Mesenchymal stem cell (in vitro differentiated cells and primary cell): ENCODE measurements around the gene TMEM126B. TPM values are rescaled to one million over a fixed set of nuclear protein-coding genes. Genes with fewer than 3 reads are reported as not detected.

Source experiments
- DNase-seq: peaks from one replicate; pipeline ENCODE4 v3.0.0-alpha.2; 2013
- H2AFZ ChIP-seq: one replicate; pipeline ENCODE4 v1.6.1; 2013; ENCODE audit warnings: low read depth, mild to moderate bottlenecking, control low read depth, inconsistent platforms, low read length, moderate library complexity
- H2AK5ac ChIP-seq: 2 replicates; pipeline ENCODE4 v1.6.1; 2013; ENCODE audit warnings: low read length, moderate library complexity, mild to moderate bottlenecking, inconsistent platforms; ENCODE audit not compliant: severe bottlenecking
- H2BK120ac ChIP-seq: one replicate; pipeline ENCODE4 v1.6.1; 2013; ENCODE audit warnings: low read depth, mild to moderate bottlenecking, inconsistent platforms, low read length, moderate library complexity
- H2BK12ac ChIP-seq, 2 experiments: one replicate each; pipeline ENCODE4 v1.6.1; 2013; ENCODE audit warnings: inconsistent platforms in 2 of 2, low read length in 2 of 2, mild to moderate bottlenecking in 2 of 2, moderate library complexity in 2 of 2, control low read depth in 1 of 2
- H2BK15ac ChIP-seq: one replicate; pipeline ENCODE4 v1.6.1; 2013; ENCODE audit warnings: mild to moderate bottlenecking, low read depth, inconsistent platforms; ENCODE audit not compliant: poor library complexity, severe bottlenecking
- H2BK5ac ChIP-seq: 2 replicates; pipeline ENCODE4 v1.6.1; 2013; ENCODE audit warnings: low read depth, mild to moderate bottlenecking, low read length, control low read depth, inconsistent platforms; ENCODE audit not compliant: poor library complexity, severe bottlenecking
- H3K14ac ChIP-seq, 2 experiments: one replicate each; pipeline ENCODE4 v1.6.1; 2013; ENCODE audit warnings: inconsistent platforms in 2 of 2, low read length in 2 of 2, control low read depth in 1 of 2, mild to moderate bottlenecking in 1 of 2, moderate library complexity in 1 of 2
- H3K18ac ChIP-seq, 2 experiments: one replicate each; pipeline ENCODE4 v1.6.1; 2013; ENCODE audit warnings: inconsistent platforms in 2 of 2, low read length in 2 of 2, control low read depth in 1 of 2, low read depth in 1 of 2, mild to moderate bottlenecking in 1 of 2
- H3K23ac ChIP-seq, 2 experiments: one replicate each; pipeline ENCODE4 v1.6.1; 2013; ENCODE audit warnings: inconsistent platforms in 2 of 2, low read length in 2 of 2, mild to moderate bottlenecking in 2 of 2, moderate library complexity in 2 of 2, control low read depth in 1 of 2
- H3K27ac ChIP-seq: 2 replicates; pipeline ENCODE4 v1.5.1; 2013; ENCODE audit warnings: mild to moderate bottlenecking, moderate library complexity, low read length, control low read depth, inconsistent platforms; ENCODE audit not compliant: poor library complexity, severe bottlenecking
- H3K27me3 ChIP-seq, 2 experiments: 2 replicates each; pipeline versions ENCODE4 v1.6.1 to v1.7.0; 2013; ENCODE audit warnings: low read length in 2 of 2, mild to moderate bottlenecking in 2 of 2, moderate library complexity in 2 of 2, control low read depth in 1 of 2, inconsistent platforms in 1 of 2; ENCODE audit not compliant: control insufficient read depth in 1 of 2, insufficient read depth in 1 of 2
- H3K36me3 ChIP-seq, 2 experiments: 2 replicates each; pipeline versions ENCODE4 v1.6.1 to v1.7.0; 2013; ENCODE audit warnings: low read length in 2 of 2, control low read depth in 1 of 2, inconsistent platforms in 1 of 2, low read depth in 1 of 2, mild to moderate bottlenecking in 1 of 2; ENCODE audit not compliant: insufficient read depth in 2 of 2, control insufficient read depth in 1 of 2
- H3K4ac ChIP-seq, 2 experiments: one replicate each; pipeline ENCODE4 v1.6.1; 2013; ENCODE audit warnings: inconsistent platforms in 2 of 2, low read length in 2 of 2, mild to moderate bottlenecking in 2 of 2, moderate library complexity in 2 of 2, control low read depth in 1 of 2, low read depth in 1 of 2
- H3K4me1 ChIP-seq: 2 replicates; pipeline ENCODE4 v1.6.1; 2013; ENCODE audit warnings: low read depth, low read length, control low read depth; ENCODE audit not compliant: control insufficient read depth, insufficient read depth
- H3K4me2 ChIP-seq: 2 replicates; pipeline ENCODE4 v1.6.1; 2013; ENCODE audit warnings: low read length, mild to moderate bottlenecking, inconsistent platforms; ENCODE audit not compliant: poor library complexity, severe bottlenecking
- H3K4me3 ChIP-seq, 2 experiments: 2 replicates each; pipeline versions ENCODE4 v1.5.1 to v1.7.0; 2013; ENCODE audit warnings: low read length in 2 of 2, mild to moderate bottlenecking in 2 of 2, control low read depth in 1 of 2, low read depth in 1 of 2; ENCODE audit not compliant: insufficient read depth in 1 of 2
- H3K79me1 ChIP-seq: replicated peaks from 2 replicates; pipeline ENCODE4 v1.6.1; 2013; ENCODE audit warnings: mild to moderate bottlenecking, control low read depth, low read length, inconsistent platforms; ENCODE audit not compliant: poor library complexity, severe bottlenecking
- H3K9ac ChIP-seq: 2 replicates; pipeline ENCODE4 v1.7.0; 2013; ENCODE audit warnings: mild to moderate bottlenecking, low read length, moderate library complexity
- H3K9me3 ChIP-seq: 2 replicates; pipeline ENCODE4 v1.7.0; 2013; ENCODE audit warnings: mild to moderate bottlenecking, low read length; ENCODE audit not compliant: control insufficient read depth
- H4K8ac ChIP-seq: one replicate; pipeline ENCODE4 v1.6.1; 2013; ENCODE audit warnings: inconsistent platforms, mild to moderate bottlenecking, low read length, moderate library complexity
- H4K91ac ChIP-seq: one replicate; pipeline ENCODE4 v1.6.1; 2013; ENCODE audit warnings: mild to moderate bottlenecking, low read length, inconsistent platforms
- WGBS: methylation state at CpG from one replicate; pipeline ENCODE4 v1.1.7; 2013; ENCODE audit warnings: mixed read lengths; 5-methylcytosine and 5-hydroxymethylcytosine counted together
- polyA plus RNA-seq, 2 experiments: library from polyadenylated mRNA; stranded (reverse); fragments of 200-250 nt; gene quantifications; one replicate each; pipeline ENCODE4 v1.2.3, GENCODE V29; 2013

TMEM126B gene
- 60.1 TPM for polyA plus RNA-seq (2013, experiment 1 of 2)
- polyA plus RNA-seq (2013, experiment 2 of 2), result 59.6 TPM

DNA sequence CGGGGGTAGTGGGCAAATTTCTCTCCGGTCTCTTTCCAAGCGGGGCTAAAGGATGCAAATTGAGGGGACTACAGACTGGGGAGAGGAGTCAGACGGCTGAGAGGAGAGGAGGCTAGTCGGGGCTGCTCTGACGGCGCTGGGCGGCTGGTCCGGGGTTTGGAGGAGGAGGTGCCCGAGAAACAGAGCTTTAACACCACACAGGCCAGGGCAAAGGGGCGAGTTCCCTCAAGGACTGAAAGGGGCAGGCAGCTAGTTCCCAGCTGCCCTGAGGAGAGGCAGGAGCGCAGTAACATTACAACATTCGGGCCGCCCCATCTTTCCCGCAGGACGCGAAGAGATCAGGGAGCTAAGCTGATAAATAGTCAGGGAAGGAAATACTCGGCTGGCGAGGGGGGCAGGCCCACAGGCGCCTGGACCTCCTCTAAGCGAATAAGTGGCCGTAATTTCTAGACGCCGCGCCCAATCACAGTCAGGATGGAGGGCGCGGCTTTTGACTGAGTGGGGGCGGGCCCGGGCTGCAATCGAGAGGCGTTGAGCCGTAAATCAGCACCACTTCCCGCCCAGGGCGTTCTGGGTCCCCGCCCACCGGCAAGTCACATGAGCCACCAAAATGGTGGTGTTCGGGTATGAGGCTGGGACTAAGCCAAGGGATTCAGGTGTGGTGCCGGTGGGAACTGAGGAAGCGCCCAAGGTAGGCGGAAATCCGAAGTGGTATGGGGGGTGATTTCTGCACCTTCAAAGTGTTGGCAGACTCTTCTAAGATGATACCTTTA, at the start of gene TMEM126B:
TMEM126B (plus strand) TSS at position 596 of the 773 bp plus-strand sequence; CDS start at position 611, 15 bp downstream.
- Histone ChIP-seq H3K27me3 (no peaks in the 10 kb centered on the region), H2BK15ac (peak within 1 kb of the TSS; percentile 56), H3K18ac (peak within 1 kb of the TSS; percentile 72 to 86), H3K4me1 (no peaks in the 10 kb centered on the region), H3K27ac (peak within 1 kb of the TSS; percentile 83), H2AFZ (peak within 1 kb of the TSS; percentile 69), H2BK5ac (no peak within 1 kb of the TSS), H4K91ac (peak within 1 kb of the TSS; percentile 65), H3K9ac (peak within 1 kb of the TSS; percentile 95), H2BK120ac (no peak within 1 kb of the TSS), H4K8ac (peak within 1 kb of the TSS; percentile 76), H2AK5ac (no peak within 1 kb of the TSS), H3K4me2 (peak within 1 kb of the TSS; percentile 82), H2BK12ac (peak within 1 kb of the TSS in 1 of 2 experiments; percentile 27), H3K9me3 (no peaks in the 10 kb centered on the region), H3K36me3 (peaks cover 2 to 15% of the 10 kb centered on the region in 2 experiments), H3K23ac (no peak within 1 kb of the TSS), H3K14ac (peak within 1 kb of the TSS in 1 of 2 experiments; percentile 41), H3K4ac (peak within 1 kb of the TSS in 1 of 2 experiments; percentile 80), H3K79me1 (peaks cover 6% of the 10 kb centered on the region), H3K4me3 (peak within 1 kb of the TSS; percentile 64 to 95)
- peak; percentile 98 for DNase-seq
- under 1% methylated on average over 41 of the region's 41 CpGs for WGBS

DNA sequence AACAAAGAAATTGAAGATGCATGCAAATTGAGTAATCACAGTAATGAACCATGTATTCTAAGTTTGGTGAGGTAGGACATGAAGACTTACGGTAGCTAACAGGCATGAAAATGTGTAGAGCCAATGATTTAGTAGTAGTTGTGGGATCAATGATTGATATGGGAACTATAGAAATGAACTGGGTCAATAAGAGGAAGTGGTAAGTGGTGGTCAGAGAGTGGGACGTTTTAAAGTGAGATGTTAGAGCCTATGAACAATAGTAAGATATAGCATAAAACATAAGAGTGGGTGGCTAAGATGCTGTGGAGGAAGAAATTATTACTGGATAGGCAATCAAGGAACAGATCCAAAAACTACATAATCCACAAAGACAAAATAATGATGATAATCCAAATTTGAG, 46.3 kb upstream of the TMEM126B start:
- Histone ChIP-seq H3K4ac (no peak overlapping the region), H3K4me2 (no peak overlapping the region), H3K9me3 (no peaks in the 10 kb centered on the region), H4K8ac (no peak overlapping the region), H2BK12ac (no peak overlapping the region), H3K14ac (no peak overlapping the region), H2BK5ac (no peak overlapping the region), H3K4me1 (no peaks in the 10 kb centered on the region), H2AK5ac (no peak overlapping the region), H3K79me1 (no peaks in the 10 kb centered on the region), H3K4me3 (no peak overlapping the region), H3K23ac (no peak overlapping the region), H2BK15ac (no peak overlapping the region), H3K36me3 (no peaks in the 10 kb centered on the region), H2AFZ (no peak overlapping the region), H3K9ac (no peak overlapping the region), H3K27me3 (no peaks in the 10 kb centered on the region), H3K27ac (no peak overlapping the region), H3K18ac (no peak overlapping the region), H2BK120ac (no peak overlapping the region), H4K91ac (no peak overlapping the region)
- no peak for DNase-seq
- WGBS, result 79% methylated on average over 2 of the region's 2 CpGs

DNA sequence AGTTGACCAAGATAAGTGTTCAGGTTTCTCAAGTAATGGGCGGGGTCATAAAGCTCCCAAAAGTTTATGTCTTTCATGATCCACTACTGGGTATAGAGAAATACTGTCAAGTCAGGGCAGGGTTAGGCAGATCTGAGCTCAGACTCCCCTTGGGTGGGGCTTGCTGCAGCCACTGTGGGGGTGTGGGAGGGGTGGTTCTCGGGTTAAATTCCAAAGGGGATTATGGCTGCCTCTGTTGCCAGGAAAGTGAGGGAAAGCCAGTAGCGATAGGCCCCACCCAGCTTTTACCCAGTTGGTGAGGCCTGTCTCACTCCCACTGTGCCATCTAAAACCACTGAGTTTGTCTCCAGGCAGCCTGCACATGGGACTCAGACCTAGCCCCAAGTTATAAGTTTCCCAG, 39.0 kb upstream of the TMEM126B start:
- no peak overlapping the region for H3K4ac ChIP-seq
- no peak overlapping the region for H3K9ac ChIP-seq
- H4K8ac ChIP-seq, result no peak overlapping the region
- H3K27ac ChIP-seq, result no peak overlapping the region
- no peak overlapping the region for H3K23ac ChIP-seq
- no peak overlapping the region for H3K4me3 ChIP-seq
- H2AK5ac ChIP-seq, result no peak overlapping the region
- H3K14ac ChIP-seq, result no peak overlapping the region
- no peak overlapping the region for H3K4me2 ChIP-seq
- no peak overlapping the region for H2BK15ac ChIP-seq
- no peaks in the 10 kb centered on the region for H3K27me3 ChIP-seq
- H3K79me1 ChIP-seq, result no peaks in the 10 kb centered on the region
- no peaks in the 10 kb centered on the region for H3K4me1 ChIP-seq
- no peak overlapping the region for H2BK12ac ChIP-seq
- DNase-seq, result no peak
- H2BK5ac ChIP-seq, result no peak overlapping the region
- H3K9me3 ChIP-seq, result peaks cover 4% of the 10 kb centered on the region
- H2BK120ac ChIP-seq, result no peak overlapping the region
- WGBS, result 90% methylated on average over 2 of the region's 3 CpGs
- no peak overlapping the region for H4K91ac ChIP-seq
- H3K18ac ChIP-seq, result no peak overlapping the region
- H2AFZ ChIP-seq, result no peak overlapping the region
- H3K36me3 ChIP-seq, result no peaks in the 10 kb centered on the region

DNA sequence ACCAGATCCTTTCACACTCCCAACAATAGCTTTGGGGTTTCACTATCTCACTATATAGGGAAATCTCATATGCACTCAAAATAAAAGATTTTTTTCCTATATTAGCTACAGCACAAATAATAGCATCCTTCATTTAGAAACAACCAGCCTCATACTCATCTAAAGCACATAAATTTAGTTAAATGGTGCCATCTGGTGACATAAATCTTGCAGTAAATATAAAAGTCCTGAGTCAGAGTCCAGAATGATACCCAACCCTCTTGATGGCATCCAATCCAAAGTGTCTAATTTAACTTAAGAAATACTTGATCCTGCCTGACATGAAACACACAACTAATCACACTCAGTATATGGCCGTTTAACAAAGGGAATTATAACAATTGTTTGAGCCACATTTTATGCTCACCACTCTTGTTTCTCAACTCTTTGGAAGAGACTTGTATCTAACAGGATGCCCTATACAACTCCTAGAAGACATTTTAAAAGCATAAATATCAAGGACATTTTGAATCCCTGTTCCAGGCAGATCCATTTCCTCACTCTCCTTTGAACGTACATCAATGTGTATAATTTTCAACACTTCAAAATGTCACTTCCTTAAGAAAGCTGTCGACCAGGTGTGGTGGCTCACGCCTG, 37.4 kb upstream of the TMEM126B start:
- no peak overlapping the region for H3K27ac ChIP-seq
- no peak overlapping the region for H3K4ac ChIP-seq
- no peak overlapping the region for H3K14ac ChIP-seq
- no peak overlapping the region for H2BK15ac ChIP-seq
- no peaks in the 10 kb centered on the region for H3K4me1 ChIP-seq
- no peak overlapping the region for H3K4me2 ChIP-seq
- no peak overlapping the region for H2BK5ac ChIP-seq
- H3K9ac ChIP-seq, result no peak overlapping the region
- no peaks in the 10 kb centered on the region for H3K36me3 ChIP-seq
- H4K91ac ChIP-seq, result no peak overlapping the region
- no peak overlapping the region for H3K4me3 ChIP-seq
- peak; percentile 26 for DNase-seq
- H2BK12ac ChIP-seq, result no peak overlapping the region
- no peak overlapping the region for H3K18ac ChIP-seq
- no peak overlapping the region for H4K8ac ChIP-seq
- H2BK120ac ChIP-seq, result no peak overlapping the region
- no peaks in the 10 kb centered on the region for H3K79me1 ChIP-seq
- 87% methylated on average over 4 of the region's 4 CpGs for WGBS
- H3K27me3 ChIP-seq, result no peaks in the 10 kb centered on the region
- H2AFZ ChIP-seq, result no peak overlapping the region
- H3K9me3 ChIP-seq, result peaks cover 4% of the 10 kb centered on the region
- H2AK5ac ChIP-seq, result no peak overlapping the region
- no peak overlapping the region for H3K23ac ChIP-seq
